T-helper 1 cell treated with Interleukin-12 subunit alpha and Interleukin-12 subunit beta and Interleukin-4 antibody, amounts not matched to agents 30 μg/mL and 1 μg/mL, for 36 hours (primary cell): ENCODE measurements around the gene CACNA1G.

Experiments
- H3K27ac Mint-ChIP-seq: one replicate; pipeline ENCODE4 v1.8.0; 2021; ENCODE audit warnings: mild to moderate bottlenecking, mixed read lengths
- H3K27me3 Mint-ChIP-seq: one replicate; pipeline ENCODE4 v1.8.0; 2021; ENCODE audit warnings: low read depth, mixed read lengths
- H3K36me3 Mint-ChIP-seq: one replicate; pipeline ENCODE4 v1.8.0; 2021; ENCODE audit warnings: low read depth, mixed read lengths
- H3K4me1 Mint-ChIP-seq: one replicate; pipeline ENCODE4 v1.8.0; 2021; ENCODE audit warnings: low read depth, mixed read lengths
- H3K4me3 Mint-ChIP-seq: one replicate; pipeline ENCODE4 v1.8.0; 2021; ENCODE audit warnings: mild to moderate bottlenecking, moderate library complexity, mixed read lengths
- H3K9me3 Mint-ChIP-seq: one replicate; pipeline ENCODE4 v1.8.0; 2021; ENCODE audit warnings: mixed read lengths

Gene CACNA1G

GRCh38 chr17:50625032-50625871 is 64.7 kb downstream of the CACNA1G start:
- no peaks in the 10 kb centered on the region for H3K9me3 Mint-ChIP-seq
- H3K4me3 Mint-ChIP-seq, result no peak overlapping the region
- H3K27me3 Mint-ChIP-seq, result peaks cover 38% of the 10 kb centered on the region
- no peak overlapping the region for H3K27ac Mint-ChIP-seq
- H3K36me3 Mint-ChIP-seq, result no peaks in the 10 kb centered on the region
- no peaks in the 10 kb centered on the region for H3K4me1 Mint-ChIP-seq

DNA sequence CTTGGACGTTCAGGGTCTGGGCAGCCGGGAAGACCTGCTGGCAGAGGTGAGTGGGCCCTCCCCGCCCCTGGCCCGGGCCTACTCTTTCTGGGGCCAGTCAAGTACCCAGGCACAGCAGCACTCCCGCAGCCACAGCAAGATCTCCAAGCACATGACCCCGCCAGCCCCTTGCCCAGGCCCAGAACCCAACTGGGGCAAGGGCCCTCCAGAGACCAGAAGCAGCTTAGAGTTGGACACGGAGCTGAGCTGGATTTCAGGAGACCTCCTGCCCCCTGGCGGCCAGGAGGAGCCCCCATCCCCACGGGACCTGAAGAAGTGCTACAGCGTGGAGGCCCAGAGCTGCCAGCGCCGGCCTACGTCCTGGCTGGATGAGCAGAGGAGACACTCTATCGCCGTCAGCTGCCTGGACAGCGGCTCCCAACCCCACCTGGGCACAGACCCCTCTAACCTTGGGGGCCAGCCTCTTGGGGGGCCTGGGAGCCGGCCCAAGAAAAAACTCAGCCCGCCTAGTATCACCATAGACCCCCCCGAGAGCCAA is 65.6 kb downstream of the CACNA1G start:
- no peaks in the 10 kb centered on the region for H3K9me3 Mint-ChIP-seq
- no peak overlapping the region for H3K4me3 Mint-ChIP-seq
- H3K4me1 Mint-ChIP-seq, result no peaks in the 10 kb centered on the region
- peaks cover 39% of the 10 kb centered on the region for H3K27me3 Mint-ChIP-seq
- H3K27ac Mint-ChIP-seq, result no peak overlapping the region
- H3K36me3 Mint-ChIP-seq, result no peaks in the 10 kb centered on the region

DNA sequence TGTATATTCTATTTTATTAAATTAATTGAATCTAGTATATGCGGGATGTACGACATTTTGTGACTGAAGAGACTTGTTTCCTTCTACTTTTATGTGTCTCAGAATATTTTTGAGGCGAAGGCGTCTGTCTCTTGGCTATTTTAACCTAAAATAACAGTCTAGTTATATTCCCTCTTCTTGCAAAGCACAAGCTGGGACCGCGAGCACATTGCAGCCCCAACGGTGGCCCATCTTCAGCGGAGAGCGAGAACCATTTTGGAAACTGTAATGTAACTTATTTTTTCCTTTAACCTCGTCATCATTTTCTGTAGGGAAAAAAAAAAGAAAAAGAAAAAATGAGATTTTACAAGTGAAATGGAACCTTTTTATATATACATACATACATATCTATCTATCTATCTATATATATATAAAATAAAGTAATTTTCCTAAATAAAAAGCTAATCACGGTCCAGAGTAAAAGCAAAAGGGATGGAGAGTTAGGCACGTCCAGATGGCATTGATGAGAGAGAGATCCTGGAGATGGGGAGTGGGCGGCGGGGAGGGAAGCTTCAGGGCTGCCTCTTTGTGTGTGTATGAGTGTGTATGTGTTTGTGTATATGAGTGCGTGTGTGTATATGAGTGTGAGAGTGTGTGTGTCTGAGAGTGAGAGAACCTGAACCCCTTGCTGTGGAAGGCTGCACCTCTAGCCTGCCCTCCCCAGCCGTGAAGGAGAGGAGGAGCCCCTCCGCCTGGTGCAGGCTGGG is 66.7 kb downstream of the CACNA1G start:
- no peaks in the 10 kb centered on the region for H3K36me3 Mint-ChIP-seq
- no peak overlapping the region for H3K27ac Mint-ChIP-seq
- no peaks in the 10 kb centered on the region for H3K4me1 Mint-ChIP-seq
- peaks cover 43% of the 10 kb centered on the region for H3K27me3 Mint-ChIP-seq
- no peak overlapping the region for H3K4me3 Mint-ChIP-seq
- no peaks in the 10 kb centered on the region for H3K9me3 Mint-ChIP-seq

GRCh38 chr17:50627782-50628601 is 67.5 kb downstream of the CACNA1G start:
- Mint-ChIP-seq H3K4me3 (no peak overlapping the region), H3K27me3 (peaks cover 49% of the 10 kb centered on the region), H3K9me3 (no peaks in the 10 kb centered on the region), H3K27ac (no peak overlapping the region), H3K36me3 (no peaks in the 10 kb centered on the region), H3K4me1 (no peaks in the 10 kb centered on the region)

DNA sequence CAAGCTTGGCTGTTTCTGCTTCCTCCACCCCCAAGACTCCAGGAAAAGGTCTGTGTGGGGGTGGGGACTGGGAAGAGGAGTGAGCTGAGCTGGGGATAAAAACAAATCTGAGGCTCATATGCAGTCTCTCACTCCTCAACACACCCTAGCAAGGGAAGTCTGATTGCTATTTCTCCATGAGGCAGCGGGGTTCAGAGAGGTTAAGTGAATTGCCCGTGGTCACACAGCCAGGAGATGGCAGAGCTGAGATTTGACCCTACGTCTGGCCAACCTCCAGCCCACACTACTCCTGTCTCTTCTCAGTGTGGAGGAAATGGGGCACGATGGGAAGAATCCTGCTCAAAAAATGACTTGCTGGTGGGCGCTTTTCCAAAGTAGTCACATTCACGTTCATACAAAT is 69.4 kb downstream of the CACNA1G start:
- no peaks in the 10 kb centered on the region for H3K4me1 Mint-ChIP-seq
- H3K36me3 Mint-ChIP-seq, result no peaks in the 10 kb centered on the region
- H3K9me3 Mint-ChIP-seq, result no peaks in the 10 kb centered on the region
- H3K27ac Mint-ChIP-seq, result no peak overlapping the region
- no peak overlapping the region for H3K4me3 Mint-ChIP-seq
- H3K27me3 Mint-ChIP-seq, result peaks cover 64% of the 10 kb centered on the region

GRCh38 chr17:50630524-50631194 is 70.1 kb downstream of the CACNA1G start:
- no peaks in the 10 kb centered on the region for H3K36me3 Mint-ChIP-seq
- no peaks in the 10 kb centered on the region for H3K4me1 Mint-ChIP-seq
- peaks cover 70% of the 10 kb centered on the region for H3K27me3 Mint-ChIP-seq
- H3K4me3 Mint-ChIP-seq, result no peak overlapping the region
- no peaks in the 10 kb centered on the region for H3K9me3 Mint-ChIP-seq
- no peak overlapping the region for H3K27ac Mint-ChIP-seq

GRCh38 chr17:50631195-50631907 is 70.8 kb downstream of the CACNA1G start:
- Mint-ChIP-seq H3K4me1 (no peaks in the 10 kb centered on the region), H3K36me3 (no peaks in the 10 kb centered on the region)

DNA sequence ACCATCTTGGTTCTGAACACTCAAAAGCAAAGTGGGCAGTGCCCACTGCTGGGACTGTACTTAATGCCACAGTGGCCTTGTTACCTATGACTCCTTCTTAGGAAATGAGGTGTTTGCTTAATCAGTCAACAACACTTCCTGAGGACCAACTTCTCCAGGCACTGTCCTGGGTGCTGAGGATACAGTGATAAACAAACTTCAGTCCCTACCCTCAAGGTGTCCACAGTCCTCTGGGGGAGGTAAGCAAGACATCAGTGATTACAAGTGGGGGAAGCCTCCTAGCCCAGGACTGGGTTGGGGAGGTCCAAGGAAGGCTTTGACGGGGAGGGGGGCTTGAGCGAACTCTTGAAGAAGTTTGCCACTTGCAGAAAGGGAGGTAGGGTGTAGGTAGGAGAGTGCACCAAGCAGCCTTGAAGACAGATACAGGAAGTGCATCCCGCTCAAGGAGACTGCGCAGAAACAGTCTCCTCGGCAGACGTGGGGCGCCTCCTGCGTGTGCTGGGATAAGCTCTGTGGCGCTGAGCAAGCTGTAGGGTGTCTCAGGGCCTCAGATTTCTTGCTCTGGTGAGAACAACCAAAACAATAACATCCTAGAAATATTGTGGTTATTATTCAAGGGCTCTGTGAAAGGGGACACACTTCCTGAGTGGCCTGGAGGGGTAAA is 71.5 kb downstream of the CACNA1G start:
- Mint-ChIP-seq H3K9me3 (no peaks in the 10 kb centered on the region), H3K27me3 (peaks cover 78% of the 10 kb centered on the region), H3K27ac (no peak overlapping the region), H3K36me3 (no peaks in the 10 kb centered on the region), H3K4me1 (no peaks in the 10 kb centered on the region), H3K4me3 (no peak overlapping the region)

More at GRCh38 chr17:50631195-50631907, 70.8 kb downstream of the CACNA1G start:
- H3K4me3 Mint-ChIP-seq, result no peak overlapping the region
- peaks cover 77% of the 10 kb centered on the region for H3K27me3 Mint-ChIP-seq
- H3K9me3 Mint-ChIP-seq, result no peaks in the 10 kb centered on the region
- no peak overlapping the region for H3K27ac Mint-ChIP-seq

- Mint-ChIP-seq H3K9me3 (no peaks in the 10 kb centered on the region), H3K4me3 (no peak overlapping the region), H3K27me3 (peaks cover 78% of the 10 kb centered on the region), H3K4me1 (no peaks in the 10 kb centered on the region), H3K27ac (no peak overlapping the region), H3K36me3 (no peaks in the 10 kb centered on the region)
Measured at GRCh38 chr17:50632637-50633036, 72.1 kb downstream of the CACNA1G start.

- Mint-ChIP-seq H3K27ac (no peak overlapping the region), H3K4me1 (no peaks in the 10 kb centered on the region), H3K36me3 (no peaks in the 10 kb centered on the region), H3K9me3 (no peaks in the 10 kb centered on the region), H3K4me3 (no peak overlapping the region), H3K27me3 (peaks cover 81% of the 10 kb centered on the region)
Measured at GRCh38 chr17:50633683-50634082, 73.2 kb downstream of the CACNA1G start.

DNA sequence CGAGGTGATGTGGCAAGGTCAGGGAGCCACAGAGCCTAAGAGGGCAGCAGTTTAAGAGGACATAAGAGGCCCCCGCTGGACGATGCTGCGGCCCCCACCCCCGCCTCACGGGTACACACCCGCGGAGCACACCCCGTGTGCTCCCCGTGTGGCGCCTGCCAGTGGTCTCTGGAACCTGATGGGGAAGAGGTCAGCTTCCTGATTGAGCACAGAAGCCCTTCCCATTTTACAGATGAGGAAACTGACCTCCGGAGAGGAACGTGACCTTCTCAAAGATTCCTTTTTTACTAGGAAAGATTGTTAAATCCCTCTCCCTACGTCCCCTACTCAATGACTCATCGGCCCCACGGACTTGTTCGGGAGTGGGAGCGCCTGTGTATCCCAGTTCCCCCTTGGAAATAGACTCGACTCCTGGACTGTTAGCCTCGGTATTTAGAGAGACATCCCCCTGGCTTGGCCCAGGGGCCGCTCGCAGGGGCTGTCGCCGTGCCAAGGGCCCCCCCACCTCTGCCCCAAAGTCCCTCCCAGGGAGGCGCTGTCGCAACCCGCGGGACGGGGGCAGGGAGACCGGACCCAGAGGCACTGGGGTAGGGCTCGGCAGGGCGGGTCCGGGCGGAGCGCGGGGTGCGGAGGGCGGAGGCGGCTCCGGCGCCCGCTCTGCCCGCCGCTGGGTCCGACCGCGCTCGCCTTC is 73.9 kb downstream of the CACNA1G start, which contains the start of gene ABCC3:
Gene ABCC3, plus strand, starts transcription at position 658 of the 691 bp plus-strand sequence. CDS start 56 bp downstream, outside the sequence.
- Mint-ChIP-seq H3K36me3 (no peaks in the 10 kb centered on the region), H3K27ac (no peak within 1 kb of the TSS), H3K9me3 (no peaks in the 10 kb centered on the region), H3K4me3 (no peak within 1 kb of the TSS), H3K4me1 (no peaks in the 10 kb centered on the region), H3K27me3 (peaks cover 80% of the 10 kb centered on the region)

DNA sequence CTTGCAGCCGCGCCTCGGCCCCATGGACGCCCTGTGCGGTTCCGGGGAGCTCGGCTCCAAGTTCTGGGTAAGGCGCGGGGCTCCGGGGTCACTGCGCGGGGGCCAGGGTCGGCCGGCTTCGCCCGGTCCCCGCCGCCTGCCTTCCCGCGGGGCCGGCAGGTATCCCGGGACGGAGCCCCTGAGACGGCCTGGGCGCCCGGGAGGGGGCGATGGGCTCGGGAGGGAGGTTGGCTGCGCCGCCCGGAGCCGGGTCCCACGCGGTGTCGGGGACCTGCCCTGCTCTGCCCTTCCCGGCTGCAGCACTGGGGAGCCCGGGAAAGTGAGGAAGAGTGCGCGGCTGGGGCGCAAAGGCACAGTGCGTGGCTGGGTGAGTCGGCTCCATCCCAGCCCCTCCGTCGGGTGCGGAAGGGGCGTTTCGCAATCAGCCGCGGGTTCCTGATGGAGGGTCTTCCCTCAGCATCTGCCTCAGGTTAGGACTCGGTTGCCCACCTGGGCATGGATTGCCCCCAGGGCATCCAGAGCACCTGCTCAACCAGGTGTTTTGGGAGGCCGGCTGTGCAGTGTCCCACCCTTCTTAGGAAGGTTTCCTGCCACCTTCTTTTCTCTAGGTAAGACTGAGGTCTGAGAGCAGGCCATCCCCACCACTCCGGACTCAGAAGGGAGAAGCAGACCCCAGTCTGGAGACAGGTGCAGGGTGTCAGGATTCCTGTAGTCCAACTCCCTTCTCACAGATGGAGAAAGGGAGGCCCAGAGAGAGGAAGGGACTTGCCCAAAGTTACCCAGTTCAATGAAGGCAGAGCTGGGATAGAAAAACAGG is 74.6 kb downstream of the CACNA1G start:
- Mint-ChIP-seq H3K27me3 (peaks cover 77% of the 10 kb centered on the region), H3K4me1 (no peaks in the 10 kb centered on the region), H3K36me3 (no peaks in the 10 kb centered on the region), H3K27ac (no peak overlapping the region), H3K4me3 (no peak overlapping the region), H3K9me3 (no peaks in the 10 kb centered on the region)
